Measurements from ENCODE around the gene LDAH. TPM values are rescaled to one million over a fixed set of nuclear protein-coding genes. Genes with fewer than 3 reads are reported as not detected.

Gene LDAH
- total and polyA plus RNA-seq, 4 donors = 5.0 to 30.8 (median 11.5) TPM

GRCh38 chr2:20832606-20833005, 9.7 kb upstream of the LDAH start:
- no peak for DNase-seq
- H3K9ac ChIP-seq (ENCODE audit: insufficient read depth in 1 of 2, low read length in 2 of 2) = no peak overlapping the region
- H3K4me3 ChIP-seq = no peak overlapping the region
- TF ChIP-seq, protein P1, sequence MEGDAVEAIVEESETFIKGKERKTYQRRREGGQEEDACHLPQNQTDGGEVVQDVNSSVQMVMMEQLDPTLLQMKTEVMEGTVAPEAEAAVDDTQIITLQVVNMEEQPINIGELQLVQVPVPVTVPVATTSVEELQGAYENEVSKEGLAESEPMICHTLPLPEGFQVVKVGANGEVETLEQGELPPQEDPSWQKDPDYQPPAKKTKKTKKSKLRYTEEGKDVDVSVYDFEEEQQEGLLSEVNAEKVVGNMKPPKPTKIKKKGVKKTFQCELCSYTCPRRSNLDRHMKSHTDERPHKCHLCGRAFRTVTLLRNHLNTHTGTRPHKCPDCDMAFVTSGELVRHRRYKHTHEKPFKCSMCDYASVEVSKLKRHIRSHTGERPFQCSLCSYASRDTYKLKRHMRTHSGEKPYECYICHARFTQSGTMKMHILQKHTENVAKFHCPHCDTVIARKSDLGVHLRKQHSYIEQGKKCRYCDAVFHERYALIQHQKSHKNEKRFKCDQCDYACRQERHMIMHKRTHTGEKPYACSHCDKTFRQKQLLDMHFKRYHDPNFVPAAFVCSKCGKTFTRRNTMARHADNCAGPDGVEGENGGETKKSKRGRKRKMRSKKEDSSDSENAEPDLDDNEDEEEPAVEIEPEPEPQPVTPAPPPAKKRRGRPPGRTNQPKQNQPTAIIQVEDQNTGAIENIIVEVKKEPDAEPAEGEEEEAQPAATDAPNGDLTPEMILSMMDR (IDR thresholded peaks at IDR 0.05; ENCODE audit: control extremely low read depth, extremely low read depth) = no peak
- H3K4me1 ChIP-seq (ENCODE audit: control insufficient read depth in 5 of 5, insufficient read depth in 5 of 5, low read length in 5 of 5) = no peaks in the 10 kb centered on the region
- H3K9me3 ChIP-seq (ENCODE audit: control insufficient read depth in 4 of 4, insufficient read depth in 3 of 4, low read length in 3 of 4) = no peaks in the 10 kb centered on the region
- H3K27me3 ChIP-seq (ENCODE audit: control insufficient read depth in 3 of 3, insufficient read depth in 3 of 3, low read length in 2 of 3) = peaks cover 0 to 23% (median 6%) of the 10 kb centered on the region in 3 donors
- ATAC-seq (ENCODE audit: insufficient read depth, low FRiP score) = no peak
- no peaks in the 10 kb centered on the region for H3K36me3 ChIP-seq (ENCODE audit: control insufficient read depth in 4 of 4, insufficient read depth in 4 of 4, low read length in 4 of 4)
- H3K27ac ChIP-seq (ENCODE audit: low read depth in 1 of 2, low read length in 1 of 2) = no peak overlapping the region

DNA sequence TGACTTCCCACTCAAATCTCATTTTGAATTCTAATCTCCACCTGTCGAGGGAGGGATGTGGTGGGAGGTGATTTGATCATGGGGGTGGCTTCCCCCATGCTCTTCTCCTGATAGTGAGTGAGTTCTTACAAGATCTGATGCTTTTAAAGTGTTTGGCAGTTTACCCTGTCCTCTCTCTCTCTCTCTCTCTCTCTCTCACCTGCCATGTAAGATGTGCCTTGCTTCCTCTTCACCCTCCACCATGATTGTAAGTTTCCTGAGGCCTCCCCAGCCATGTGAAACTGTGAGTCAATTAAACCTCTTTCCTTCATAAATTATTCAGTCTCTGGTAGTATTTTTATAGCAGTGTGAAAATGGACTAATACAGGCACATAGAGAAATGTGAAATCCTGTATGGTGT, 7.0 kb upstream of the LDAH start:
- no peak for ATAC-seq (ENCODE audit: insufficient read depth, low FRiP score)
- TF ChIP-seq, protein P1 (IDR thresholded peaks at IDR 0.05; ENCODE audit: control extremely low read depth, extremely low read depth) = no peak
- Histone ChIP-seq H3K27me3 (ENCODE audit: control insufficient read depth in 3 of 3, insufficient read depth in 3 of 3, low read length in 2 of 3) (peaks cover 0 to 9% (median 3%) of the 10 kb centered on the region in 3 donors), H3K4me3 (no peak overlapping the region), H3K4me1 (ENCODE audit: control insufficient read depth in 5 of 5, insufficient read depth in 5 of 5, low read length in 5 of 5) (no peaks in the 10 kb centered on the region), H3K9me3 (ENCODE audit: control insufficient read depth in 4 of 4, insufficient read depth in 3 of 4, low read length in 3 of 4) (no peaks in the 10 kb centered on the region), H3K9ac (ENCODE audit: insufficient read depth in 1 of 2, low read length in 2 of 2) (no peak overlapping the region), H3K27ac (ENCODE audit: low read depth in 1 of 2, low read length in 1 of 2) (no peak overlapping the region), H3K36me3 (ENCODE audit: control insufficient read depth in 4 of 4, insufficient read depth in 4 of 4, low read length in 4 of 4) (no peaks in the 10 kb centered on the region)
- no peak for DNase-seq
- WGBS, 2 donors = 26 to 67% methylated on average over 1 of the region's 1 CpG

DNA sequence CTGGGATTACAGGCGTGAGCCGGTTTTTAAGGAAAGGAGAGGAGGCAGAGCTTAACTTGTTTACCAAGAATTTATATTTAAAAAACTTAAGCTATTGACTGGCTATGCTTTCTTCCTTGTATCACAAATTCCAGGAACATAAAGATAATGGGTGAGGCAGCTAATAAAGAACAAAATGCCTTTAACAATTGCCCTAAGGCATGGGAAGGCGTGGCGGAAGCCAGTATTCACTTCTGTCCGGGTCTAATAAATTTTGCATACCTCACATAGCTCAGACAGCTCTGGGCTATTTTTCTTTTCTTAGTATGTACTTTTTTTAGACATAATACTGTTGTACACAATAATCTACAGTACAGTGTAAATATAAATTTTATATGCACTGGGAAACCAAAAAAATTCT, 1.0 kb upstream of the LDAH start:
- no peak overlapping the region for H3K27ac ChIP-seq (ENCODE audit: low read depth in 1 of 2, low read length in 1 of 2)
- peaks cover 0 to 2% (median 0%) of the 10 kb centered on the region in 3 donors for H3K27me3 ChIP-seq (ENCODE audit: control insufficient read depth in 3 of 3, insufficient read depth in 3 of 3, low read length in 2 of 3)
- TF ChIP-seq, protein P1 (IDR thresholded peaks at IDR 0.05; ENCODE audit: control extremely low read depth, extremely low read depth) = no peak
- no peaks in the 10 kb centered on the region for H3K4me1 ChIP-seq (ENCODE audit: control insufficient read depth in 5 of 5, insufficient read depth in 5 of 5, low read length in 5 of 5)
- no peaks in the 10 kb centered on the region for H3K9me3 ChIP-seq (ENCODE audit: control insufficient read depth in 4 of 4, insufficient read depth in 3 of 4, low read length in 3 of 4)
- WGBS, 2 donors = 80 to 87% methylated on average over 5 of the region's 5 CpGs
- H3K36me3 ChIP-seq (ENCODE audit: control insufficient read depth in 4 of 4, insufficient read depth in 4 of 4, low read length in 4 of 4) = peaks cover 0 to 6% (median 0%) of the 10 kb centered on the region in 4 donors
- H3K9ac ChIP-seq (ENCODE audit: insufficient read depth in 1 of 2, low read length in 2 of 2) = no peak overlapping the region
- H3K4me3 ChIP-seq = no peak overlapping the region
- DNase-seq (no peak), ATAC-seq (ENCODE audit: insufficient read depth, low FRiP score) (no peak)

DNA sequence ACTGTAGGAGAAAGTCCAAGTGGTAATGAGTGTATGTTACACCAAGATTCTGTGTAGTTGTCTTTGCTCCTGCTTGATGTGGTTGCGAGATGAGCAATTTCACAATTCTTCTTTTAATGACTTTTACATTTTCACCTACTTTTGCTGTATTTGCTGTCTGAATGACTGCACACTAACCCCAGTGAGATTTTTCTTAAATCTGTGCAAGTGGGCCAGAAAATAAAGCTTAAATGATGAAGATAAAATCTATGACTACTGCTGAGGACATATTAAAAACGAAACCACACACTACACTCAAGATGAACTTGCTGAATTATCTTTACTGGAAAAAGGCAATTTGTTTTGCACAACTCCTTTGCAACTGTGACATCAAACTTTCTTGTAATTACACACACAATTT, 4.1 kb downstream of the LDAH start:
- H3K9me3 ChIP-seq (ENCODE audit: control insufficient read depth in 4 of 4, insufficient read depth in 3 of 4, low read length in 3 of 4) = no peaks in the 10 kb centered on the region
- H3K36me3 ChIP-seq (ENCODE audit: control insufficient read depth in 4 of 4, insufficient read depth in 4 of 4, low read length in 4 of 4) = peaks cover 0 to 6% (median 0%) of the 10 kb centered on the region in 4 donors
- no peak overlapping the region for H3K4me3 ChIP-seq
- no peaks in the 10 kb centered on the region for H3K4me1 ChIP-seq (ENCODE audit: control insufficient read depth in 5 of 5, insufficient read depth in 5 of 5, low read length in 5 of 5)
- H3K27me3 ChIP-seq (ENCODE audit: control insufficient read depth in 3 of 3, insufficient read depth in 3 of 3, low read length in 2 of 3) = no peaks in the 10 kb centered on the region
- 61 to 80% methylated on average over 2 of the region's 2 CpGs for WGBS, 2 donors
- DNase-seq (no peak), ATAC-seq (ENCODE audit: insufficient read depth, low FRiP score) (no peak)
- no peak overlapping the region for H3K27ac ChIP-seq (ENCODE audit: low read depth in 1 of 2, low read length in 1 of 2)
- TF ChIP-seq, protein P1 (IDR thresholded peaks at IDR 0.05; ENCODE audit: control extremely low read depth, extremely low read depth) = no peak
- no peak overlapping the region for H3K9ac ChIP-seq (ENCODE audit: insufficient read depth in 1 of 2, low read length in 2 of 2)
